Mucosa of descending colon (tissue), 3 donors: ENCODE results near the gene DPP3. TPM values are rescaled to one million over a fixed set of nuclear protein-coding genes. Genes with fewer than 3 reads are reported as not detected.
A peak's percentile ranks its signal among the peaks of the same experiment; 100 is the strongest.

ENCODE experiments used
- ATAC-seq: fragments of 200-7000 bp; cut with Tn5 transposase; one replicate; pipeline ENCODE4 v1.9.1; 2020; ENCODE audit warnings: mild to moderate bottlenecking, moderate library complexity
- DNase-seq, 3 donors: peaks; one replicate each; pipeline ENCODE4 v3.0.0-alpha.2; 2020
- H3K36me3 ChIP-seq: fragments of 200-600 bp; one replicate; pipeline ENCODE4 v1.8.0; 2021; ENCODE audit warnings: low read depth, mild to moderate bottlenecking
- H3K4me1 ChIP-seq: fragments of 200-600 bp; one replicate; pipeline ENCODE4 v1.8.0; 2021; ENCODE audit warnings: low read depth, mild to moderate bottlenecking
- H3K4me3 ChIP-seq: fragments of 200-600 bp; one replicate; pipeline ENCODE4 v1.8.0; 2021; ENCODE audit warnings: mild to moderate bottlenecking
- H3K9me3 ChIP-seq: fragments of 200-600 bp; one replicate; pipeline ENCODE4 v1.8.0; 2021; ENCODE audit warnings: mild to moderate bottlenecking
- intact Hi-C, 2 donors: fragments of 100-400 bp; cut with DNase I in 1 of 2; cut with micrococcal nuclease in 1 of 2; formaldehyde crosslinking; loops; one replicate each; pipeline versions ENCODE4 v1.11.0 to v1.11.1; 2022; cut with DNase I, micrococcal nuclease
- total RNA-seq, 3 donors: library from RNA; stranded (reverse); fragmentation: NEBNext Ultra II Directional in 2 of 3; extraction: Animal tissue kit (Norgen Biotek cat#: 25700) in 2 of 3; gene quantifications; one replicate each; pipeline versions ENCODE4 v1.2.1 to v1.2.4, GENCODE V29; 2021 to 2023
- TF ChIP-seq, protein P1 (sequence below): fragments of 200-600 bp; IDR thresholded peaks from one replicate; pipeline ENCODE4 v1.8.0; 2022; ENCODE audit warnings: antibody characterized with exemption, mild to moderate bottlenecking
- donor health status: DM: no; HTN: no; CAD: no; lungs with moderate emphysema.
- donor health status: DM: no; HTN: no; CAD: no.
- donor health status: DM: no; HTN: yes; CAD: no.

The DPP3 gene
- total RNA-seq, 3 donors from 2014 or later: 37.9 to 92.2 (median 75.5) TPM

DNA sequence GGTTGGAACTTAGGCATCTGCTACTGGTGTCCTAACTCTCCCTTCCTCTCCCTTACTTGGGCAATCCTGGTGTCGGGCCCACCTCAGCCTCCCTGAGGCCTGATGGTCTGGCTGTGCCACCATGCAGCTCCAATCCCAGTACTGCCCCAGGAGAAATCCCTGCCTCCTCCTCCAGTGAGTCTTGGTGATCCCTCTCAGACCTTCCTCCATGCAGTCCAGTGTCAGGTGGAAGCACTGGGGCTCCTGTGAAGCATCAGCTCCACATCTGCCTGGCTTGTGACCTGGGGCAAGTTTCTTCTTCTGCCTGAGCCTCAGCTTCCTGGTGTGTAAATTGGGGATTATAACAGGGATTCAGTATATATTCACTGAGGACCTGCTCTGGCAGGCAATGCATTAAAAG, 15.3 kb upstream of the DPP3 start:
- intact Hi-C loops: no loop called here
- H3K9me3 ChIP-seq: no peaks in the 10 kb centered on the region
- TF ChIP-seq, protein P1, sequence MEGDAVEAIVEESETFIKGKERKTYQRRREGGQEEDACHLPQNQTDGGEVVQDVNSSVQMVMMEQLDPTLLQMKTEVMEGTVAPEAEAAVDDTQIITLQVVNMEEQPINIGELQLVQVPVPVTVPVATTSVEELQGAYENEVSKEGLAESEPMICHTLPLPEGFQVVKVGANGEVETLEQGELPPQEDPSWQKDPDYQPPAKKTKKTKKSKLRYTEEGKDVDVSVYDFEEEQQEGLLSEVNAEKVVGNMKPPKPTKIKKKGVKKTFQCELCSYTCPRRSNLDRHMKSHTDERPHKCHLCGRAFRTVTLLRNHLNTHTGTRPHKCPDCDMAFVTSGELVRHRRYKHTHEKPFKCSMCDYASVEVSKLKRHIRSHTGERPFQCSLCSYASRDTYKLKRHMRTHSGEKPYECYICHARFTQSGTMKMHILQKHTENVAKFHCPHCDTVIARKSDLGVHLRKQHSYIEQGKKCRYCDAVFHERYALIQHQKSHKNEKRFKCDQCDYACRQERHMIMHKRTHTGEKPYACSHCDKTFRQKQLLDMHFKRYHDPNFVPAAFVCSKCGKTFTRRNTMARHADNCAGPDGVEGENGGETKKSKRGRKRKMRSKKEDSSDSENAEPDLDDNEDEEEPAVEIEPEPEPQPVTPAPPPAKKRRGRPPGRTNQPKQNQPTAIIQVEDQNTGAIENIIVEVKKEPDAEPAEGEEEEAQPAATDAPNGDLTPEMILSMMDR: no peak
- H3K4me3 ChIP-seq: no peak overlapping the region
- DNase-seq (no peak), ATAC-seq (no peak)
- H3K36me3 ChIP-seq: no peaks in the 10 kb centered on the region
- peaks cover 8% of the 10 kb centered on the region for H3K4me1 ChIP-seq

- ATAC-seq: no peak
- intact Hi-C loops: no loop called here
- DNase-seq: no peak
Measured at GRCh38 chr11:66465373-66466224, 14.6 kb upstream of the DPP3 start.

GRCh38 chr11:66466225-66467033, 13.8 kb upstream of the DPP3 start, which contains the start of gene PELI3:
Gene PELI3, plus strand, starts transcription at chr11:66466905. Its CDS starts 1,224 bp downstream, at chr11:66468129.
- intact Hi-C loops: no loop called here
- ATAC-seq (peak; percentile 98), DNase-seq (peak; percentile 95 to 97 (median 95))
- peak within 1 kb of the TSS; percentile 24 for H3K4me3 ChIP-seq
- TF ChIP-seq, protein P1: no peak
- no peaks in the 10 kb centered on the region for H3K36me3 ChIP-seq
- H3K9me3 ChIP-seq: no peaks in the 10 kb centered on the region
- H3K4me1 ChIP-seq: peaks cover 8% of the 10 kb centered on the region

More at GRCh38 chr11:66465373-66466224, 14.6 kb upstream of the DPP3 start:
- Histone ChIP-seq H3K4me1 (peaks cover 8% of the 10 kb centered on the region), H3K9me3 (no peaks in the 10 kb centered on the region), H3K36me3 (no peaks in the 10 kb centered on the region), H3K4me3 (no peak overlapping the region)
- TF ChIP-seq, protein P1: no peak

- Histone ChIP-seq H3K4me1 (peaks cover 8% of the 10 kb centered on the region), H3K36me3 (no peaks in the 10 kb centered on the region), H3K9me3 (no peaks in the 10 kb centered on the region), H3K4me3 (peak overlapping the region; percentile 24)
- DNase-seq (peak in 1 of 3 donors; percentile 68), ATAC-seq (peak; percentile 18)
- intact Hi-C loops: no loop called here
- TF ChIP-seq, protein P1: peak; percentile 22
Measured at GRCh38 chr11:66467034-66467659, 13.1 kb upstream of the DPP3 start.

GRCh38 chr11:66467756-66468155, 12.5 kb upstream of the DPP3 start:
- ATAC-seq: peak; percentile 65
- TF ChIP-seq, protein P1: no peak

More at GRCh38 chr11:66467756-66468155, 12.5 kb upstream of the DPP3 start:
- H3K9me3 ChIP-seq: no peaks in the 10 kb centered on the region
- peaks cover 8% of the 10 kb centered on the region for H3K4me1 ChIP-seq
- peak in 2 of 3 donors; percentile 60 to 64 for DNase-seq
- H3K4me3 ChIP-seq: no peak overlapping the region
- H3K36me3 ChIP-seq: no peaks in the 10 kb centered on the region
- intact Hi-C loops: no loop called here
